NCI-H2196 (cell line): ENCODE data around the gene TMPO.
"Not testable (repeated sequence)": the region's sequence is repeated elsewhere in the genome, so short reads cannot be mapped to it uniquely, and the experiment has no call there.

ENCODE experiments used
- DNase-seq: peaks from one replicate; lab custom pipeline; 2025; ENCODE audit not compliant: unreplicated experiment; lab: John Stamatoyannopoulos, UW

TMPO gene

GRCh38 chr12:98578392-98578791 is 63.0 kb downstream of the TMPO start:
- DNase-seq, result no peak

GRCh38 chr12:98578821-98579220 is 63.4 kb downstream of the TMPO start:
- no peak for DNase-seq

- DNase-seq, result no peak
Measured at GRCh38 chr12:98579347-98579746, 64.0 kb downstream of the TMPO start.

GRCh38 chr12:98579835-98580234 is 64.4 kb downstream of the TMPO start:
- no peak for DNase-seq

GRCh38 chr12:98580695-98581094 is 65.3 kb downstream of the TMPO start:
- no peak for DNase-seq

- DNase-seq, result no peak
Measured at GRCh38 chr12:98581101-98581500, 65.7 kb downstream of the TMPO start.

GRCh38 chr12:98582093-98582492 is 66.7 kb downstream of the TMPO start:
- DNase-seq, result no peak

- DNase-seq, result no peak
Measured at GRCh38 chr12:98587084-98587483, 71.7 kb downstream of the TMPO start.

GRCh38 chr12:98591209-98591608 is 75.8 kb downstream of the TMPO start:
- no peak for DNase-seq

- no peak for DNase-seq
Measured at GRCh38 chr12:98592825-98593322, 77.5 kb downstream of the TMPO start.

- DNase-seq, result peak; percentile 98
Measured at GRCh38 chr12:98593351-98594049, 78.1 kb downstream of the TMPO start, which contains the start of gene SLC25A3. Gene SLC25A3 (plus strand): TSS chr12:98593686. CDS start chr12:98593979, 293 bp downstream.

GRCh38 chr12:98594050-98594835 is 78.9 kb downstream of the TMPO start:
- no peak for DNase-seq

- DNase-seq, result no peak
Measured at GRCh38 chr12:98595243-98595988, 80.0 kb downstream of the TMPO start.

- DNase-seq, result not testable (repeated sequence)
Measured at GRCh38 chr12:98597313-98597712, 81.9 kb downstream of the TMPO start.
